Adipose tissue (tissue), 3 donors: Measurements from ENCODE around the gene ERN1. TPM values are rescaled to one million over a fixed set of nuclear protein-coding genes. Genes with fewer than 3 reads are reported as not detected.

Source experiments
- H3K27ac ChIP-seq: one replicate; pipeline ENCODE4 v1.5.1; 2013; ENCODE audit warnings: low read depth, low read length
- WGBS, 3 donors: extraction: QIAGEN DNeasy Blood & Tissue Kit; methylation state at CpG; one replicate each; pipeline ENCODE4 v1.1.7; 2013; 5-methylcytosine and 5-hydroxymethylcytosine counted together
- polyA plus RNA-seq, 3 donors: library from polyadenylated mRNA; stranded (reverse); fragments of 200-250 nt; gene quantifications; one replicate each; pipeline ENCODE4 v1.2.3, GENCODE V29; 2013
- donor health status: healthy with polysubstance abuse.
- donor health status: Bipolar disorder and iron deficiency.
- donor health status: healthy.

The ERN1 gene
- polyA plus RNA-seq, 3 donors = 2.0 to 26.5 (median 9.3) TPM

DNA sequence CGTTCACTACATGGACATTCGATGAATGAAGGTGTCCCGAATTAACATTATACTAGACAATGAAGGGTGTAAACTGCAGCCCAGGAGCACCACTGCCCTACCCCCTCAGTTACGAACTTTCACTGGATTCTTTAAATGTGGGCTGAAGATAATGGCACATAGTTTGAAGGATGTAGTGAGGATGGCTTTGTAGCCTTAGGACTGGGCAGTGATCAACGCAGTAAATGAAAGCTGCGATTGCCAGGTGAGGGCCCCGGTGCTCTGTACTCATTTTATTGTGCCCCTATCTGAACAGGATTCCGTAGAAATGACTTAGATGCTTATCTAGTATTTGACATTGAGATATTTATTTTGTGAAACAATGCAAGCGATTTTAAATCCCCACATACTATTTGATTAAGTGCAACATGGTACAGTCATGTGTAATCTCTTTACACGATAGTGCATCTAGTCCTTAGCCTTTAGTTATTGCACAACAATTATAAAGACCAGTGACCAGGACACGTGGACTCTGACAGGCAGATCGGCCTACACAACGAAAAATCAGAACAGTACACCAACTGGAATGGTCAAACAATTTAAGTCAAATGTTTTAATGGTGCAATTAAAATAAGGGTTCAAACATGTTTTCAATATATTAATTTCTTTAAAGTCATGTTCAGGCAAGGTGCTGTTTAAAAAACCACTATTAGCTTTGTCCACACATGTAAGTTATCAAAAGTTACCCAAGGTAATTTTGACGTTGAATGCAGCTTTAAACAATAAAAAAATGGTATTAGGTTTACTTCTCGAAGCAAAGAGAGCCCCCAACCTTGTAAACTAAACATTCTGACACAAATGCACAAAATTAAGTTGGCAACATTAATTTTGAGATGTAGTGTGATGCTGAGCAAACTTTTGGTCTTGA lies 17.4 kb upstream of the ERN1 start:
- 19 to 40% (median 33%) methylated on average over 15 of the region's 15 CpGs for WGBS, 3 donors
- no peak overlapping the region for H3K27ac ChIP-seq

GRCh38 chr17:64146418-64147109 lies 16.6 kb upstream of the ERN1 start:
- 1 to 3% (median 3%) methylated on average over 34 of the region's 34 CpGs for WGBS, 3 donors

GRCh38 chr17:64145751-64146417 lies 15.9 kb upstream of the ERN1 start:
- 0 to 1% (median 0%) methylated on average over 51 of the region's 51 CpGs for WGBS, 3 donors
- peak overlapping the region; percentile 68 for H3K27ac ChIP-seq

More at GRCh38 chr17:64146418-64147109, 16.6 kb upstream of the ERN1 start:
- H3K27ac ChIP-seq = peak overlapping the region; percentile 68

DNA sequence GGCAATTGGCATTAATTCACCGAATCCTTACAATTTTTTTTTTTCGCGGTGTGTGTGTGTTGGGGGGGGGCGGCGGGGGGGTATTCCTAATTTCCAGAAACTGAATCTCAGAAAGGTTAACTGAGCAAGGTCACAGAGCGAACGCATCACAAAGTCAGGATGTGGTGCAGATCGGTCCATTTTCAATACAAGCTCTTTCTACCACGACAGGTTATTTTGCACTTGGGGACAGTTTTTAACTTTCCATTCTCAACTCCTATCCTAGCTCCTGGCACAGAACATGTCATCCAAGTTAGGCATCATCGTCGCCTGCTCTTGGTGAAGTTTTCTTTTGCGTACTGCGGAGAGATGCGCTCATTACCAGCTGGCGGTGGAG lies 15.4 kb upstream of the ERN1 start:
- WGBS, 3 donors = 0 to 1% (median 0%) methylated on average over 15 of the region's 15 CpGs

DNA sequence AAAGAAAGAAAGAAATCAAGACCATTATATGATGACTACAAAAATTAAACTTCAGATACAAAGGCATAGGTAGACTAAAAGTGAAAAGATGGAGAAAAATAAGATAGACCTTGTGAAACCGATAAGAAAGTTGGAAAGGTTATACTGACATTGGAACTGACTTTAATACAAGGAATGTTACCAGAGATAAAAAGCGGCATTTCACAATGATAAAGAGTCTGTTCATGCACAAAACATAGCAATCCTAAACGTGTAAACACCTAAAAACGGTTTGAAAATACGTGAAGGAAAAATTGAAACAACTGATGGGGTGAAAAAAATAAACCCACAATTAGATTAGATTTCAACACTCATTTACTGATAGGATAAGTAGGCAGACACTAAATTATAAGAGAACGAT lies 9.6 kb upstream of the ERN1 start:
- 43 to 79% (median 77%) methylated on average over 6 of the region's 6 CpGs for WGBS, 3 donors
- no peak overlapping the region for H3K27ac ChIP-seq

More for the DNA sequence above, 15.4 kb upstream of the ERN1 start:
- no peak overlapping the region for H3K27ac ChIP-seq

- 56 to 89% (median 58%) methylated on average over 2 of the region's 2 CpGs for WGBS, 3 donors
- H3K27ac ChIP-seq = no peak overlapping the region
Observed at GRCh38 chr17:64138441-64138840, 8.5 kb upstream of the ERN1 start.

- no peak overlapping the region for H3K27ac ChIP-seq
- WGBS, 3 donors = 34 to 61% (median 53%) methylated on average over 6 of the region's 6 CpGs
Observed at GRCh38 chr17:64135000-64135399, 5.1 kb upstream of the ERN1 start.

DNA sequence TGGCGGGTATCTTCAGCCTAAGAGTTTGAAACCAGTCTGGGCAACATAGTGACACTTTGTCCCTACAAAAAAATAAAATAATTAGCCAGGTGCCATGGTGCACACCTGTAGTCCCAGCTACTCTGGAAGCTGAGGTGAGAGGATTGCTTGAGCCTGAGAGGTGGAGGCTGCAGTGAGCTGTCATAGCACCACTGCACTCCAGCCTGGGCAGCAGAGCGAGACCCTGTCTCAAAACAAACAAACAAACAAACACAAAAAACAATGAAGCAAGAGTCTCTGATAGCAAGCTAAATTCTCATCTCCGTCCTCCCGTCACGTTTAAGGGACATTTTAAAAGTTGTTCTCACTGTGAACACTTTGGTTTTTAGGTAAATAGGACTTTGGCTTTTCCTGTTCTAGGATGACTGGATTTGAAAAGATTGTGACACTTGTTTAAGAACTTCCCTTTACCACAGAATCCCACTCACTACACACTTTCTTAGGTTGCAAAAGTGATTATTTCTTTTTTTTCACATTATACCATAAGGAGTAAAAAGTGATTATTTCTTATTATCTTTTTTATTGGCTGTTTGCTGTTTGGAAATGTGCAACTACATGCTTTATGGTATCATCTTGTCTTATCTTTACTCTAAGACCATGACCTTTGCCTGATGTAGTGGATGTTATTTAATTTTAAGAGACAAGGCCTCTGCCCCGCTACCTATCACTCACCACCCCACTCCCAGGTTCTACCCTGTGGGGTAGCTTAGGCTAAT lies 4.4 kb upstream of the ERN1 start:
- 57 to 91% (median 88%) methylated on average over 6 of the region's 6 CpGs for WGBS, 3 donors
- H3K27ac ChIP-seq = no peak overlapping the region

- WGBS, 3 donors = 39 to 43% (median 43%) methylated on average over 8 of the region's 8 CpGs
- H3K27ac ChIP-seq = no peak overlapping the region
Observed at GRCh38 chr17:64133546-64134215, 3.7 kb upstream of the ERN1 start.

GRCh38 chr17:64131606-64132270 lies 1.8 kb upstream of the ERN1 start:
- H3K27ac ChIP-seq = no peak overlapping the region
- 64 to 93% (median 83%) methylated on average over 5 of the region's 5 CpGs for WGBS, 3 donors

GRCh38 chr17:64130559-64131001 lies 636 bp upstream of the ERN1 start:
- WGBS, 3 donors = 8 to 39% (median 9%) methylated on average over 24 of the region's 24 CpGs

GRCh38 chr17:64129515-64129764 lies 504 bp downstream of the ERN1 start:
- 0% methylated on average over 23 to 31 of the region's 31 CpGs for WGBS, 3 donors
- peak overlapping the region; percentile 92 for H3K27ac ChIP-seq

More at GRCh38 chr17:64130559-64131001, 636 bp upstream of the ERN1 start:
- peak overlapping the region; percentile 92 for H3K27ac ChIP-seq

- 6 to 14% (median 11%) methylated on average over 15 of the region's 15 CpGs for WGBS, 3 donors
- H3K27ac ChIP-seq = peak overlapping the region; percentile 92
Observed at GRCh38 chr17:64128787-64129514, 993 bp downstream of the ERN1 start.

GRCh38 chr17:64126918-64127317 lies 3.0 kb downstream of the ERN1 start:
- no peak overlapping the region for H3K27ac ChIP-seq
- WGBS, 3 donors = 59 to 78% (median 69%) methylated on average over 1 of the region's 1 CpG

DNA sequence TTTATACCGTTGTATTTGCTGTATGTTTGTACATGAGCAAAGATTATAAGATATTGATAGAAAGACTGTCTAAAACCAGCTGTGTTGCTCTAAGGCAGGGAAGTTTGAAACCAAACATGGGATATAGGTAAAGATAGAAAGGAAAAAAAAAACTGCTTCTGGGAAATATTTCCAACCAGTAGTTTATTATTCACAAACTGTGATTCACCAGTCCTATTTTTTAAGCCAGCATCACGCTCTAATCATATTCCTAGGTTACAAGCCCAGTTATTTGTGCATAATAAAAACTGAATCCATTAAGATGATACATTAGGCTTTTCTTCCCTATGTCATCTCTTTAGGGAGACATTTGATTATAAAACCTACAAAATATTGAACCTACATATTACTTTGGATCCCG lies 4.0 kb downstream of the ERN1 start:
- no peak overlapping the region for H3K27ac ChIP-seq
- 55 to 91% (median 83%) methylated on average over 3 of the region's 3 CpGs for WGBS, 3 donors

DNA sequence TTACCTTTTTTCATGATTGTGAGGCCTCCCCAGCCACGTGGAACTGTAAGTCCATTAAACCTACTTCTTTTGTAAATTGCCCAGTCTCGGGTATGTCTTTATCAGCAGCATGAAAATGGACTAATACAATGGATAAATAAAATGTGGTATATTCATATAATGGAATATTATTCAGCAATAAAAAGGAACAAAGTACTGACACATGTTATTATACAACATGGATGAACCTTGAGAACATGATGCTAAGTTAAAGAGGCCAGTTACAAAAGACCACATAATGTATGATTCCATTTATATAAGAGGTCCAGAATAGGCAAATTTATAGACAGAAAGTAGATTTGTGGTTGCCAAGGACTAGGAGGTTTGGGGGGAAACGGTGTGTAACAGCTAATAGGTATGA lies 5.3 kb downstream of the ERN1 start:
- WGBS, 3 donors = 89 to 97% (median 95%) methylated on average over 3 of the region's 3 CpGs
- H3K27ac ChIP-seq = no peak overlapping the region

- H3K27ac ChIP-seq = no peak overlapping the region
- WGBS, 3 donors = 59 to 85% (median 81%) methylated on average over 4 of the region's 4 CpGs
Observed at GRCh38 chr17:64123114-64123513, 6.8 kb downstream of the ERN1 start.
